ENCODE data around the gene ACTMAP. TPM values are rescaled to one million over a fixed set of nuclear protein-coding genes. Genes with fewer than 3 reads are reported as not detected.

The ACTMAP gene
- total and polyA plus RNA-seq, 2 of the 8 experiments (the other 6 are each of a cell fraction or from before 2014, with no cell fraction given), result 24.1 to 26.5 TPM

- TF ChIP-seq EZH2 (IDR thresholded peaks at IDR 0.05; ENCODE audit: low read depth, low read length, severe bottlenecking), result no peak
- peak; percentile 25 for TF ChIP-seq ASH2L (IDR thresholded peaks at IDR 0.05; ENCODE audit: low read length)
- no peak for TF ChIP-seq POU5F1 (IDR thresholded peaks at IDR 0.05; ENCODE audit: low read depth, low read length)
- TF ChIP-seq ATF3 (IDR thresholded peaks at IDR 0.05; ENCODE audit: insufficient read depth, low read depth, low read length), result no peak
- TF ChIP-seq SIN3A (conservative IDR thresholded peaks at IDR 0.05 in 1 of 2, IDR thresholded peaks at IDR 0.05 in 1 of 2; ENCODE audit: low read depth in 1 of 2, low read length in 2 of 2), result no peak
- TF ChIP-seq TAF1 (IDR thresholded peaks at IDR 0.05; ENCODE audit: low read depth, low read length), result peak; percentile 74
- TF ChIP-seq CBX5 (IDR thresholded peaks at IDR 0.05; ENCODE audit: low read depth, low read length), result no peak
- TF ChIP-seq ATF2 (IDR thresholded peaks at IDR 0.05; ENCODE audit: low read length), result peak; percentile 69; the same call in 1 of the 2 replicates
- TF ChIP-seq CBX8 (IDR thresholded peaks at IDR 0.05; ENCODE audit: borderline replicate concordance, low read depth, low read length), result no peak
- peak in 1 of 2 experiments; percentile 53; a peak in 1 of 4 replicates for TF ChIP-seq HDAC2 (IDR thresholded peaks at IDR 0.05; ENCODE audit: borderline replicate concordance in 1 of 2, low read depth in 2 of 2, low read length in 2 of 2)
- no peak for TF ChIP-seq RFX5 (IDR thresholded peaks at IDR 0.05; ENCODE audit: borderline replicate concordance, low read depth, low read length)
- no peak for TF ChIP-seq EP300 (IDR thresholded peaks at IDR 0.05; ENCODE audit: borderline replicate concordance in 1 of 2, low read depth in 2 of 2, low read length in 2 of 2)
- TF ChIP-seq CTCF (IDR thresholded peaks at IDR 0.05; ENCODE audit: control extremely low read depth in 1 of 3, insufficient read depth in 1 of 3, low read depth in 1 of 3, low read length in 3 of 3), result peak; percentile 51 to 84 (median 59); a peak in 3 of 4 replicates
- TF ChIP-seq RBBP5 (IDR thresholded peaks at IDR 0.05; ENCODE audit: borderline replicate concordance, low read depth, low read length), result no peak; the same call in 1 of the 2 replicates
- TF ChIP-seq SUZ12 (IDR thresholded peaks at IDR 0.05; ENCODE audit: low read length), result no peak
- TF ChIP-seq NRF1 (IDR thresholded peaks at IDR 0.05; ENCODE audit: low read depth, low read length), result no peak
- no peak for TF ChIP-seq SP2 (IDR thresholded peaks at IDR 0.05; ENCODE audit: low read length)
- TF ChIP-seq CREB1 (IDR thresholded peaks at IDR 0.05), result peak; percentile 41; the same call in 1 of the 2 replicates
- TF ChIP-seq POLR2A (IDR thresholded peaks at IDR 0.05; ENCODE audit: control extremely low read depth in 1 of 2, low read depth in 2 of 2, low read length in 2 of 2), result peak; percentile 51 to 92
Observed at GRCh38 chr19:40797963-40798682, 47.8 kb upstream of the ACTMAP start (continued).

Data from H1 (cell line).